Measurements from ENCODE around the gene FAM236A.
"Not testable (repeated sequence)": the region's sequence is repeated elsewhere in the genome, so short reads cannot be mapped to it uniquely, and the experiment has no call there.

Gene FAM236A

DNA sequence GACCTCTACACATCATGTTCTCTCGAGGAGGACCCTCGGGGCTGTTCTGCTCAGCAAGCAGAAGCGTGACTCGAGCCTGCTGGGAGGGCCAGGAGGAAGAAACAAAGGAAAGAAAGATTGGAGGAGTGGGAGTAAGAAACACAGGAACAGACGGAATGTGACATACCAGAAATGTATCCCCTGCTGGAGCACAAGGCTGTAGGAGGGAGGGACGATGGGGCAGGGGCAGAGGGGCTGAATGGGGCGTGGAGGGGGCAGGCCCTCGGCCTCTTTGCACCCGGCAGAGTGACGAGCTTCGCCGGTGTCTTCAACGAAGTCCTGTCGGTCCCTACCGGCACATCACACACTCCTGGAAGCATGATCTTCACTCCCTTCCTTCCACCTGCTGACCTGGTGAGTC is at the start of gene FAM236A:
Gene FAM236A (plus strand): TSS at position 301 of the 400 bp plus-strand sequence. CDS start 57 bp downstream, at position 358.
- not testable (repeated sequence) for DNase-seq (ENCODE audit: low spot score)

DNA sequence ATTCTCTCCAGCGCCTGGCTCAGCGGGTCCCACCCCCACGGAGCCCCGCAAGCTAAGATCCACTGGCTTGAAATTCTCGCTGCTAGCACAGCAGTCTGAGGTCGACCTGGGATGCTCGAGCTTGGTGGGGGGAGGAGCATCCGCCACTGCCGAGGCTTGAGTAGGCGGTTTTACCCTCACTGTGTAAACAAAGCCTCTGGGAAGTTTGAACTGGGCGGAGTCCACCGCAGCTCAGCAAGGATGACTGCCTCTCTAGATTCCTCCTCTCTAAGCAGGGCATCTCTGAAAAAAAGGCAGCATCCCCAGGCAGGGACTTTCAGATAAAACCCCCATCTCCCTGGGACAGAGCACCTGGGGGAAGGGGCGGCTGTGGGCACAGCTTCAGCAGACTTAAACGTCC is 48.3 kb upstream of the FAM236A start:
- DNase-seq (ENCODE audit: low spot score): not testable (repeated sequence)

GRCh38 chrX:72912315-72912714 is 25.7 kb upstream of the FAM236A start, which contains the start of gene FAM236C:
TSS of gene FAM236C (plus strand) at chrX:72912615. CDS start at chrX:72912715, 100 bp downstream.
- not testable (repeated sequence) for DNase-seq (ENCODE audit: low spot score)

DNA sequence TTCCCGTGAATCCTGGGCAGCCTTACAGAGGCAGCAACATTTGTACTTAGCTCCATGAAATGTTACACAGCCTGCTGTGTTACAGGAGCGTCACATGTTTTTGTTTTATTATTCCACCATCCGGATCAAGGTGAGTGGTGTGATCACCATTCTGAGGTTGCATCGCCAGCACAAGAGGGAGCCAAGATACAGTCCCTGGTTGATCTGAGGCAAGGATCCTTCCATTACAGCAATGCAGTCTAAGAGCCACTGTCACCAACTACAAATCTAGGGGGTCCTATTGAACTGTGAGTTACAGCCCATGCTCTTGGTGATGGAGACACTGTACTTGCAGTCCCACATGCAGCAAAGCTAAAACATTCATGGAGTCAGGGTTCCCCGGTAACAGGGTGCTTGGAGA is 21.9 kb upstream of the FAM236A start:
- not testable (repeated sequence) for DNase-seq (ENCODE audit: low spot score)

DNA sequence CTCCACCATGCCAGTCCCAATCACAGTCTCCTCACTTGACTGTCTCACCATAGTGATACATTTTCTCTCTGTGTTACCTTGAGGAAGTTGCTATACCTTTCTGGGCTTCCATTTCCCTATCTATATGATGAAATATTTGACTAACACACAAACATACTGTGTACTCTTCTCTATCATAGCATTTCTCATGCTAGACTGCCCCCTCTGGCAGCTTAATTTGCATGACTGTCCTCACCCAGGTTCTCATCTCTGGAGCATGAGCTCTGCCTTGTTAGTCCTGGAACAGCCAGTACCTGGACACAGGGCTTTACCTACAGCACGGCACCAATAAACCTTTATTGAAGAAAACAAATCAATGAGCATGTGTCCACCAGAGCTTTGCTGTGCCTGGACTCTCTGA is 5.7 kb upstream of the FAM236A start:
- not testable (repeated sequence) for DNase-seq (ENCODE audit: low spot score)

DNA sequence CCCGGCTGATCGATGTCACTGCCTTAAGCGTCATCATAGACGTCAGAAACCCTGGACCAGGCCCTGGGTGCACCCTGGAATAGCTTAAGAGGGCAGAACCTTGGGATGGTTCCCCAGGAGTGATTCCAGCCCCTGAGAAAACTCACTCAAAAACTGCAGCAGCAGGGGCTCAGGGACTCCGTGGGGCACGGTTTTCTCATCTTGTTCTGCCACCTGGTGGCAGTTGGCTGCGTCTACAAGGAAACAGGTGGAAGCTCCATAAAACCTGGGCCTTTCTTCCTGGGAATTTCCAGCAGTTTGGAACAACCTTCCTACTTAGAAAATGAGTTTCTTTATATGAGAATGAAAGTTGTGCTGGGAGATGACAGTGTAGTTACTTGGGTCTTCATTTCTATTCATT is 1.6 kb upstream of the FAM236A start:
- DNase-seq (ENCODE audit: low spot score): not testable (repeated sequence)

DNA sequence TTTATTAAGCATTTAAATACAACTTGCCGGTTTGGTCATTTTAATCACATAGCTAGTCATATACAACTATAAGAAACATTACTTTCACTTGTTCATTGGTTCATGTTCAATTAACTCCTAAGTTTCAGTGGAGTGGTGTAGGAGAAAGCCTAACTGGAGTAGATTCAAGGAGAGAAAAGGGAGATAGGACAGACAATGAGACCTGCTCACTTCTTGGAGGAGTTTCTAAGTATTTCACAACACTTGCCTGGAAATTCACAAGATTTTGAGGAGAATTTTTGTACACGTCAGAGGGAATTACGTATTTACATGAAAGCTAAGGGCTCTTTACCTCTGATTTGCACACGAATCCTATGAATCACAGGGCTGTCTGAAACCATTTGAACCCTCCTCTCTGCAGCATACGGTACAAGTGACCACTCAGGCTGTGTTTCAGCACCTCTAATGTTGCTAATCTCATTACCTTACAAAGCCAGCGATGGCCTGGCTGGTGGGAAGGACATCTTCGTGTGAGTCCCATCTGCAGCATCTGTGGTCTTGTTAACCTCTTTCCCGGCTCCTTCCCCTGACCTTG is 1.0 kb upstream of the FAM236A start:
- not testable (repeated sequence) for DNase-seq (ENCODE audit: low spot score)

DNA sequence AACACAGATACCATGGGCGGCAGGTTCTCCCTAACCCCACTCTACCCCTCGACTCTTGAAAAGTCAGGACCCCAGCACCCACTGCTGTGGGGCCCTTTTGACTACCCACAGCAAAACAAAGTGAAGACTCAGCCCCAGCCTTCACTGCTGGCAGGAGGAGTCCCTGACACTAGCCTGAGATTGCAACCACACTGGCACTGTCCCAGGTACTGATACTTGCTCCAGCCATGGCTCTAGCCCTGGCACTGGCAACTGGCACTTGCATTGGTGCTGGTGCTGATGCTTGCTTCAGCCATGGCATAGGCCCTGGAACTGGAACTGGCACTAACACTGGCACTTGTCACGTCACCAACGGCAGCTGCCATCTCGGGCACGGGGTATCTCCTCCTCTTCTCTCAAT is 4.3 kb downstream of the FAM236A start:
- not testable (repeated sequence) for DNase-seq (ENCODE audit: low spot score)

- not testable (repeated sequence) for DNase-seq (ENCODE audit: low spot score)
These were observed 5.2 kb downstream of the FAM236A start for GRCh38 chrX:72943035-72943818.

GRCh38 chrX:72943819-72944169 is 5.8 kb downstream of the FAM236A start, which contains the start of gene DMRTC1:
TSS of gene DMRTC1 (minus strand) at chrX:72943837. CDS start at chrX:72875694, 68,143 bp downstream.
- DNase-seq (ENCODE audit: low spot score): not testable (repeated sequence)

DNA sequence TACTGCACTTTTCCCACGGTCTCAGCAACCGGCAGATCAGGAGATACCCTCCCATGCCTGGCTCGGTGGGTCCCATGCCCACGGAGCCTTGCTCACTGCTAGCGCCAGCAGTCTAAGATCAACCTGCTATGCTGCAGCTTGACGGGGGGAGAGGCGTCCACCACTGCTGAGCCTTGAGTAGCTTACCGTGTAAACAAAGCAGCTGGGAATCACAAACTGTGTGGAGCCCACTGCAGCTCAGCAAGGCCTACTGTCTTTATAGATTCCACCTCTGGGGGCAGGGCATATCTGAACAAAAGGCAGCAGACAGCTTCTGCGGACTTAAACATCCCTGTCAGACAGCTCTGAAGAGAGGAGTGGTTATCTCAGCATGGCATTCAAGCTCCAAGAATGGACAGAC is 22.0 kb downstream of the FAM236A start:
- not testable (repeated sequence) for DNase-seq (ENCODE audit: low spot score)

DNA sequence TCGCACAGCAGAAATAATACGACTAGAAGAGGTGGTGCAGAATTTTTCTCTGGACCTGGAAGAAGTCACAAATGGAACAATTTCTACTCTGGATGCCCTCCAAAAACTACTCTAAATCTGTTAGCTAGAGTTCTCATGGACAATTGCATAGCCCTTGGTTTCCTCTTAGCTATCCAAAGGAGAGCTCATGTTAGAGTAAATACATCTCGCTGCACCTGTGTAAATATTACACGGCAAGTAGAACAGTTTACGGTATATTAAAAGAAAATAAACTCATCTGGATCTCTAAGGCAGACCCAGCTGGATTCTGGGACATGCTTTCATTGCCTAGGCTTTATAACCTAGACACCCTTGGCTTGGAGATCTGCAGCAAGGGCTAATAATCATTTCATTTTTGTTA is 33.9 kb downstream of the FAM236A start:
- DNase-seq (ENCODE audit: low spot score): not testable (repeated sequence)

- not testable (repeated sequence) for DNase-seq (ENCODE audit: low spot score)
These were observed 36.9 kb downstream of the FAM236A start for GRCh38 chrX:72974885-72975284.

DNA sequence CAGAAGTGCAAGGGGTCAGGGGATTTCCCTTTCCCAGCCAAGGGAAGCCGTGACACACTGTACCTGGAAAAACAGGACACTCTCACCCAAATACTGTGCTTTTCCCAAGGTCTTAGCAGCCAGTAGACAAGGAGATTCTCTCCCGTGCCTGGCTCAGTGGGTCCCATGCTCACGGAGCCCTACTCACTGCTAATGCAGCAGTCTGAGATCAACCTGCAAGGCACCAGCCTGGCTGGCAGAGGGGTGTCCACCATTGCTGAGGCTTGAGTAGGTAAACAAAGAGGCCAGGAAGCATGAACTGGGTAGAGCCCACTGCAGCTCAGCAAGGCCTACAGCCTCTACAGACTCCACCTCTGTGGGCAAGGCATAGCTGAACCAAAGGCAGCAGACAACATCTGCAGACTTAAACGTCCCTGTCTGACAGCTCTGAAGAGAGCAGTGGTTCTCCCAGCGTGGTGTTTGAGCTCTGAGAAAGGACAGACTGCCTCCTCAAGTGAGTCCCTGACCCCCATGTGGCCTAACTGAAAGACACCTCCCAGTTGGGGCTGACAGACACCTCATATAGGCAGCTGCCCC is 43.0 kb downstream of the FAM236A start:
- not testable (repeated sequence) for DNase-seq (ENCODE audit: low spot score)
